IMR-90 (cell line): ENCODE measurements around the gene FAM229A.

Experiments used
- BHLHE40 ChIP-seq: fragments of 150-350 bp; IDR thresholded peaks from 2 replicates; pipeline ENCODE4 v1.6.1; 2016; ENCODE audit warnings: mild to moderate bottlenecking, low read depth, low read length
- CEBPB ChIP-seq: IDR thresholded peaks from 2 replicates; pipeline ENCODE4 v1.6.1; 2012; ENCODE audit warnings: low read depth, low read length, improper control_type of control experiment
- CHD1 ChIP-seq: IDR thresholded peaks from 2 replicates; pipeline ENCODE4 v1.6.1; 2012; ENCODE audit warnings: low read depth, low read length, improper control_type of control experiment
- CTCF ChIP-seq: conservative IDR thresholded peaks from 2 replicates; pipeline ENCODE4 v1.5.1; 2012; ENCODE audit warnings: mild to moderate bottlenecking, low read depth, low read length, improper control_type of control experiment
- ELK1 ChIP-seq: fragments of 150-350 bp; IDR thresholded peaks from 2 replicates; pipeline ENCODE4 v1.6.1; 2016; ENCODE audit warnings: low read depth, mild to moderate bottlenecking, low read length, moderate library complexity, borderline replicate concordance
- FOS ChIP-seq: fragments of 150-350 bp; IDR thresholded peaks from 2 replicates; pipeline ENCODE4 v1.6.1; 2016; ENCODE audit warnings: low read depth, low read length
- NFE2L2 ChIP-seq: fragments of 150-350 bp; IDR thresholded peaks from 2 replicates; pipeline ENCODE4 v1.6.1; 2016; ENCODE audit warnings: low read depth, mild to moderate bottlenecking, low read length
- POLR2A ChIP-seq: IDR thresholded peaks from 2 replicates; pipeline ENCODE4 v1.6.1; 2012; ENCODE audit warnings: mild to moderate bottlenecking, low read depth, low read length
- RAD21 ChIP-seq: IDR thresholded peaks from 2 replicates; pipeline ENCODE4 v1.6.1; 2012; ENCODE audit warnings: low read length, improper control_type of control experiment
- RCOR1 ChIP-seq: IDR thresholded peaks from 2 replicates; pipeline ENCODE4 v1.6.1; 2012; ENCODE audit warnings: mild to moderate bottlenecking, low read length, improper control_type of control experiment; ENCODE audit not compliant: insufficient replicate concordance
- RFX5 ChIP-seq: IDR thresholded peaks from 2 replicates; pipeline ENCODE4 v1.8.0; 2012; ENCODE audit warnings: low read depth, mild to moderate bottlenecking, low read length, moderate library complexity
- SMC3 ChIP-seq: fragments of 150-350 bp; IDR thresholded peaks from 2 replicates; pipeline ENCODE4 v1.6.1; 2016; ENCODE audit warnings: low read depth, mild to moderate bottlenecking, antibody characterized with exemption, low read length, moderate library complexity
- USF2 ChIP-seq: fragments of 150-350 bp; IDR thresholded peaks from 2 replicates; pipeline ENCODE4 v1.6.1; 2017; ENCODE audit warnings: mild to moderate bottlenecking, antibody characterized with exemption, low read length, low read depth

- no peak for TF ChIP-seq POLR2A
- TF ChIP-seq CTCF, result no peak
- no peak for TF ChIP-seq RCOR1
- TF ChIP-seq RFX5, result no peak
- no peak for TF ChIP-seq RAD21
- no peak for TF ChIP-seq CHD1
- no peak for TF ChIP-seq SMC3
- no peak for TF ChIP-seq FOS
- TF ChIP-seq USF2, result no peak
- no peak for TF ChIP-seq ELK1
- no peak for TF ChIP-seq NFE2L2
- TF ChIP-seq CEBPB, result no peak
- no peak for TF ChIP-seq BHLHE40
Measured at GRCh38 chr1:32363713-32364112, 1.4 kb upstream of the FAM229A start.
